ENCODE measurements around the gene TMEM125.

TMEM125 gene

GRCh38 chr1:43247256-43247921 lies 22.4 kb upstream of the TMEM125 start:
- no peak for DNase-seq (ENCODE audit: low read depth, low spot score)

DNA sequence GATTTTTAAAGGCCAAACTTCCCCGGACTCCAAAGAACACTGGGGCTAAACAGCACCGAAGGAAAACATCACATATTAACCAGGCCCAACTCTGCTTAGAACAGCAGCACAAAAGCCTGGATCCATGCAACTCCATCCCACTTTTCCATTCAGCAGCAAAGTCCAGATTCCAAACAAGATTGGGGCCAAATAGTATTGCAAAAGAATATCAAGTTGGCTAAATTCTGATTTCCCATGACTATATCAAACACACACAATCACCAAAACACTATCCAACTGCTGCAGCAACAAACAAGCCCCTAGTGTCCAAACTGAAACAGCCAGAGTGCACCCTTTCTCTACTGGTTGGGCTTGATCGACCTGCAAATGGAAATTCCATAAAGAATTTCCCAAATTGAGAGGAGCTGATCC lies 19.4 kb upstream of the TMEM125 start:
- no peak for DNase-seq (ENCODE audit: low read depth, low spot score)

DNA sequence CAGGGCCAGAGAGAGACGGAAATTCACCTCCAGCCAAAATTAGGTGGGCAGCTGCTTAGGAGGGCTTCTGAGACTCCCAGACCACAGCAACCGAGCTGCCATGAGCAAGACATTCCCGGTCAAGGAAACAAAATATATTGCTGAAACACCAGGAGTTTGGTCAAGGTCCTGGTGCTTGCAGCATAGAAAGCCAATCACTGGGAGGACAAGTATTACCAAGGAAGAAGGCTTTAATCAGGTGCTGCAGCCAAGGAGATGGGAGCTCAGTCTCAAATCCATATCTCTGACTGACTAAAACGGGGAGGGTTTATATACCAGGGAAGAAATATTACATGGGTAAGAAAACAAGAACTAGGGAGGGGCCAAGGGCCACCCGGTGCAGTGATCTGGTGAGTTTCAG lies 18.8 kb upstream of the TMEM125 start:
- no peak for DNase-seq (ENCODE audit: low read depth, low spot score)

DNA sequence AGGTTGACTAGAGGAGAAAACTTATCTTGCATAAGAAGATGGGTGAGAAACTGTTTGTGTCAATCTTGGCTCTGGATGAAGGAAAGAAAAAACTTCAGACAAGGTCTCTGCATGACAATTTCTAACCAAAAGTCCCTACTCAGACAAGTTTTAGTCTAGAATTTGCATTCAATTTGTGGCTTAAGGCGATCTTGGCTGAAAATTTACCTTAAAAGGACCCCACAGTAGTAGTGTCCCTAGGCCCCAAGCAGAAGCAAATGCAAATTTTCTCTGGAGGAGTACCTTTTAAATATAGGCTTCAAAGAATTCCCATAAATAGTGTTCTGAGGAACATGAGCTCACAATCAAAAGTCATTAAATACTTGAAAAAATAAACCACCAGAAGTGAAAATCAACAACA lies 17.6 kb upstream of the TMEM125 start:
- no peak for DNase-seq (ENCODE audit: low read depth, low spot score)

GRCh38 chr1:43253173-43253572 lies 16.6 kb upstream of the TMEM125 start:
- DNase-seq (ENCODE audit: low read depth, low spot score) = no peak

DNA sequence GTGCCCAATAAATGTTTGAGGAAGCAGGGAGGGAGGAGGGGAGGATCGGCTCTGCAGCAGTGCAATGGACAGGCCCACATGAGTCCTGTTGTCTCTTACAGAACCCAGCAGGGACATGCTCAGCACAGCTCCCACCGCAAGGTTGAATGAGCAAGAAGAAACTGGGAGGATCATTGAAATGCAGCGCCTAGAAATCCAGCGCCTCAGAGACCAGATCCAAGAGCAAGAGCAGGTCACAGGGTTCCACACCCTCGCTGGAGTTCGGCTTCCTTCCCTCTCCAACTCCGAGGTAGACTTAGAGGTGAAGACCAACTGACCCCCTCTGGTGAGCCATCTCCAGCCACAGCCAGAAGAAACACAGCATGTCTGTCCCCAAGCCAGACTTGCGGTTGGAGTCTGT lies 15.9 kb upstream of the TMEM125 start:
- DNase-seq (ENCODE audit: low read depth, low spot score) = no peak

DNA sequence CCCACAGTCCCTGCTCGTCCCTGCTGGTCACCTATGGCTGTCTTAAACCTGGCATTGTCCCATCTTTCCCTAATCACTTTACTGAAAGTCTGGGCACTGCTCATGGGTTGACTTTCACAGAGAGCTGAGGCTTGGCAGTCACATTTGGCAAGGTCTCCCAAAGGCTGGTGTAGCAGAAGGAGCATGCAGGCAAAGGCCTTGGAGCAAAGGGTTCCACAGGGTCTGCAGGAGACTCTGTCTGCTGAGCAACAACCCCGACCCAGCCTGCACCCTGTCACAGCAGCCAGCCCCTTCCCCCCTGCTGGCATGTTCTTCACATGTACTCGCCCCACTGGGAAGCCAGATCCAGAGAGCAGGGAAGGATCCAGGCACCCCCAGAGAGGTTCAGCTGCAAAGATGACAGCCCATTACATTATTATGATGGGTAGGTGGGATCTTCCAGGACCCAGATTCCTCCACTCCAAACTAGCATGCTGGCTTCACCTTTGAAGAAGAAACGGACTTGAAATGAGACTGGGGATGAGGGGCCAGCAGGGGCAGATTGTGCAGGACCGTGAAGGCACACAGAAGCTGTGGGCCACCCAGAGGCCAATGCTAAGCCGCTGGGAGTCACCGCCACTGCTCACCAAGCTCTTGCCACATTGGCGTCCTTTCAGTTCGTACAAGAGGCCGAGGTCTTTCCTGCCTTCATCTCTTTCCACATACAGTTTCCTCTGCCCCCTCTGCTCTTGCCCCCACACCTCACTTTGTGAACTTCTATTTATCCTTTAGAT lies 14.2 kb upstream of the TMEM125 start:
- no peak for DNase-seq (ENCODE audit: low read depth, low spot score)

DNA sequence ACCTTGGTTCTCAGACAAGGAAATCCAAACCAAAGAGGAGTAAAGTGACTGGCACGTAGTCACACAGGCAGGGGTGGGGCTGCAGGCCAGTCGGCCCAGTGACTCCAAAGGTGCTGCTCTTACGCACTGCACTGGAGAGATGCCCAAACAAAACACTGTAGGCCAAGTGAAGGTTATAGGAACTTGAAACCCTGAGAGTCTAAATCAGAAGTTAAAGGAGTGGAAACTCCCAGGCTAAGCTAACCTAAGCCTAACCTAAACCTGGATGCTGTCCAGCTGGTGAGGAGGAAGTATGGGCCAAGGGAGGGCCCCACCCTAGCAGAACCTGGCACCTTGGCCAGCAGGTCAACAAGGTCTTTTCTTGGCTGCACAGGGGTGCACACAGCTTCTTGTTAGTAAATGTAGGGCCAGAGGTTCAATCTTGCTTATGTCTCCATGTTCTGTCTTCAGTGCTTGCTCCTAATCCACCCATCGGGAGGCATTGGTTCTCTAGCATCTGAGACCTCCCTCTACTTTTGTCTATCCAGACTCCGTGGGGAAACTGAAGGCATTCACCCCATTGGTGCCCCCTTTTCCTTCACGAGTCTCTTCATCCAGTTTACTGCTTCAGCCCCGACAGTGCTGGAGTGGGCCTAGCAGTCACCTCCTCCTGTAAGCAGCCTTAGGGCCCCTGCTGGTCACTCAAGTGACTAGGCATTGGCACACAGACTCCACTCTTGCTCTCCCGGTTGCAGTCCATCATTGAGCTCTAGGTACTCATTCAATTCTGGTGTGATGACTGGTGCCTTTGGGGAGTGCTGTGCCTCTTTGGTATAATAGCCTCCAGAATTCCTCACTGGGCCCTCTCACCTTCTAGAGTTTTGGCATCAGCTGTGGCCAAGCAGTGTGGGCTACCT lies 12.9 kb upstream of the TMEM125 start:
- DNase-seq (ENCODE audit: low read depth, low spot score) = no peak

- DNase-seq (ENCODE audit: low read depth, low spot score) = no peak
Observed at GRCh38 chr1:43258370-43258769, 11.4 kb upstream of the TMEM125 start.

DNA sequence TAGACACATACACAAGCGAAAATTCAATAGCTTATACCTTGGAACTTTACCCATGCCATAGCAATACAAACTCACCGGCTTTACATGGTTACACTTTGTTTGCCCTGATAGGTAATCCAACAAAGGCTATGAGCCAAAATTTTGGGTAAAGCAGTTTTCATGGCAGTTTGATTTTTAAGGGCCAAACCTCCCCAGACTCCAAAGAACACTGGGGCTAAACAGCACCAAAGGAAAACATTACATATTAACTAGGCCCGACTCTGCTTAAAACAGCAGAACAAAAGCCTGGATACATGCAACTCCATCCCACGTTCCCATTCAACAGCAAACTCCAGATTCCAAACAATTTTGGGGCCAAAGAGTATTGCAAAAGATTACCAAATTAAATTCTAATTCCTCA lies 4.4 kb upstream of the TMEM125 start:
- no peak for DNase-seq (ENCODE audit: low read depth, low spot score)

- DNase-seq (ENCODE audit: low read depth, low spot score) = no peak
Observed at GRCh38 chr1:43266881-43267280, 2.9 kb upstream of the TMEM125 start.

- DNase-seq (ENCODE audit: low read depth, low spot score) = peak; percentile 4
Observed at GRCh38 chr1:43267291-43267805, 2.4 kb upstream of the TMEM125 start.

GRCh38 chr1:43267818-43268425 lies 1.9 kb upstream of the TMEM125 start:
- no peak for DNase-seq (ENCODE audit: low read depth, low spot score)

GRCh38 chr1:43270421-43271095 lies 775 bp downstream of the TMEM125 start:
- DNase-seq (ENCODE audit: low read depth, low spot score) = no peak

DNA sequence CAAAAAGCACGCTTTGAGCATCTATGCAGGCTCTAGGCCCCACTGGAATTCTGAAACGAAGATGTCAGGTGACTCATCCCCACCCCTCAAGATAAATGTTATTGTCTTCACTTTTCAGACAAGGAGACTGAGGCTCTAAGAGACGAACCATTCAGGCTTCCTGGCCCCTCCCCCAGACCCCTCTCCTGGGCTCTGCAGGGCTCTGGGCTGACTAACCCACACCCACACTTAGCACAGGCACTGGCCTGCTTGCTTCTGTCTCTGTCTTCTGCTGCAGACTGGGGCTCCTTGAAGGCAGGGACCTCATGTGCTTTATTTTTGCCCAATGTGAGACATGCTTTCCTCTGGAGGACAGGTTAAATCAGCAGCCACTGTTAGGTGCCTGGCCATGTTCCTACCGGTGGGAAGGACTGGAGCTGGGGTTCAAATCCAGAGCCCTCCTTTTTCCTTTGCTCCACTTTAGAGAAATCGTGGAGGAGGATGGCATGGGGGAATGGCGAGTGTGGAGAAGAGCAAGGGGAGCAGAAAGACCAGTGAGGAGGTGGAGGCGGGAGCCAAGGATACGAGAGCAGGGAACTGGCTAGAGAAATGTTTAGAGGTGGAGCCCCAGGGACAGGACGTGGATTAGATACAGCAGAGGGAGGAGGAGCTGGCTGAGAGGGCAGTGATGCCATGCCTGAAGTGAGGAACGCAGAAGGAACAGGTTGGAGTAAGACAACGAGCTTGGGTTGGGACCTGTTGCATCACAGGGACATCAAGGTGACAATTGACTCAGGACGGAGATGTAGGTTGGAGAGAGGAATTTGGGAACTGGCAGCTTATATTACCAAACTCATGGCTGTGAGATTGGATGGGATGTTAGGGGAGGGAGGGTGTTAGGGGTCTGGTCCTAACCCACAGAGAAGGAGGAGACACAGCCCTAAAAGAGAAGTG lies 1.7 kb downstream of the TMEM125 start:
- DNase-seq (ENCODE audit: low read depth, low spot score) = no peak

- no peak for DNase-seq (ENCODE audit: low read depth, low spot score)
Observed at GRCh38 chr1:43272161-43272560, 2.4 kb downstream of the TMEM125 start.

GRCh38 chr1:43272576-43273571 lies 3.1 kb downstream of the TMEM125 start:
- DNase-seq (ENCODE audit: low read depth, low spot score) = no peak

GRCh38 chr1:43273708-43274107 lies 3.9 kb downstream of the TMEM125 start:
- no peak for DNase-seq (ENCODE audit: low read depth, low spot score)

Measured in smooth muscle cell of the brain vasculature (primary cell).